Activated naive CD8-positive, alpha-beta T cell treated with anti-CD3 and anti-CD28 coated beads, Interleukin-2, amount 50 U/mL, for 24 hours (primary cell): Measurements from ENCODE around the gene OSM.
A peak's percentile ranks its signal among the peaks of the same experiment; 100 is the strongest.

Experiments
- ATAC-seq: fragments of 150-1000 bp; cut with Tn5 transposase; one replicate; pipeline ENCODE4 v1.10.0; 2021
- DNase-seq: peaks from one replicate; pipeline ENCODE4 v3.0.0; 2021
- H3K27ac Mint-ChIP-seq: one replicate; pipeline ENCODE4 v1.8.0; 2021; ENCODE audit warnings: mild to moderate bottlenecking, mixed read lengths
- H3K27me3 Mint-ChIP-seq: one replicate; pipeline ENCODE4 v1.8.0; 2021; ENCODE audit warnings: mixed read lengths
- H3K36me3 Mint-ChIP-seq: one replicate; pipeline ENCODE4 v1.8.0; 2021; ENCODE audit warnings: low read depth, mixed read lengths
- H3K4me1 Mint-ChIP-seq: one replicate; pipeline ENCODE4 v1.8.0; 2021; ENCODE audit warnings: mixed read lengths
- H3K4me3 Mint-ChIP-seq: one replicate; pipeline ENCODE4 v1.8.0; 2021; ENCODE audit warnings: mild to moderate bottlenecking, moderate library complexity, mixed read lengths
- H3K9me3 Mint-ChIP-seq: one replicate; pipeline ENCODE4 v1.8.0; 2021; ENCODE audit warnings: mixed read lengths

Gene OSM

GRCh38 chr22:30266445-30267381, at the start of gene OSM:
TSS of gene OSM (minus strand) at chr22:30266851. CDS start at chr22:30266799, 52 bp downstream.
- Mint-ChIP-seq H3K9me3 (no peaks in the 10 kb centered on the region), H3K27me3 (no peaks in the 10 kb centered on the region), H3K4me3 (peak within 1 kb of the TSS; percentile 96), H3K4me1 (peaks cover 47% of the 10 kb centered on the region), H3K27ac (peak within 1 kb of the TSS; percentile 98), H3K36me3 (peaks cover 41% of the 10 kb centered on the region)
- ATAC-seq (peak; percentile 55), DNase-seq (peak; percentile 82)

- ATAC-seq (no peak), DNase-seq (no peak)
- Mint-ChIP-seq H3K27me3 (no peaks in the 10 kb centered on the region), H3K36me3 (peaks cover 9% of the 10 kb centered on the region), H3K4me1 (peaks cover 94% of the 10 kb centered on the region), H3K4me3 (no peak overlapping the region), H3K27ac (peak overlapping the region; percentile 84), H3K9me3 (no peaks in the 10 kb centered on the region)
Observed at GRCh38 chr22:30315962-30316576, 49.4 kb upstream of the OSM start.

- Mint-ChIP-seq H3K27me3 (no peaks in the 10 kb centered on the region), H3K27ac (peak overlapping the region; percentile 84), H3K4me3 (peak overlapping the region; percentile 28), H3K36me3 (peaks cover 9% of the 10 kb centered on the region), H3K4me1 (peaks cover 96% of the 10 kb centered on the region), H3K9me3 (no peaks in the 10 kb centered on the region)
- peak; percentile 64 for ATAC-seq
- peak; percentile 60 for DNase-seq
Observed at GRCh38 chr22:30314915-30315314, 48.3 kb upstream of the OSM start.

GRCh38 chr22:30313527-30314363, 47.1 kb upstream of the OSM start:
- Mint-ChIP-seq H3K4me3 (no peak overlapping the region), H3K4me1 (peaks cover 97% of the 10 kb centered on the region)

GRCh38 chr22:30312053-30312452, 45.4 kb upstream of the OSM start:
- Mint-ChIP-seq H3K27me3 (no peaks in the 10 kb centered on the region), H3K4me3 (no peak overlapping the region)

More at GRCh38 chr22:30313527-30314363, 47.1 kb upstream of the OSM start:
- DNase-seq (no peak), ATAC-seq (no peak)
- Mint-ChIP-seq H3K9me3 (no peaks in the 10 kb centered on the region), H3K27ac (peak overlapping the region; percentile 84), H3K36me3 (peaks cover 9% of the 10 kb centered on the region), H3K27me3 (no peaks in the 10 kb centered on the region)

GRCh38 chr22:30310881-30311771, 44.5 kb upstream of the OSM start:
- H3K27me3 Mint-ChIP-seq = no peaks in the 10 kb centered on the region
- DNase-seq (no peak), ATAC-seq (no peak)
- peak overlapping the region; percentile 28 for H3K4me3 Mint-ChIP-seq
- H3K9me3 Mint-ChIP-seq = no peaks in the 10 kb centered on the region
- H3K36me3 Mint-ChIP-seq = peaks cover 5% of the 10 kb centered on the region
- peaks cover 96% of the 10 kb centered on the region for H3K4me1 Mint-ChIP-seq
- H3K27ac Mint-ChIP-seq = peak overlapping the region; percentile 78

More at GRCh38 chr22:30312053-30312452, 45.4 kb upstream of the OSM start:
- Mint-ChIP-seq H3K36me3 (peaks cover 5% of the 10 kb centered on the region), H3K27ac (peak overlapping the region; percentile 78), H3K9me3 (no peaks in the 10 kb centered on the region), H3K4me1 (peaks cover 95% of the 10 kb centered on the region)
- DNase-seq (no peak), ATAC-seq (peak; percentile 38)

- DNase-seq = no peak
- H3K4me3 Mint-ChIP-seq = peak overlapping the region; percentile 15
- H3K27me3 Mint-ChIP-seq = no peaks in the 10 kb centered on the region
- H3K4me1 Mint-ChIP-seq = peaks cover 96% of the 10 kb centered on the region
- peaks cover 3% of the 10 kb centered on the region for H3K36me3 Mint-ChIP-seq
- no peaks in the 10 kb centered on the region for H3K9me3 Mint-ChIP-seq
- ATAC-seq = peak; percentile 47
- peak overlapping the region; percentile 78 for H3K27ac Mint-ChIP-seq
Observed at GRCh38 chr22:30309951-30310741, 43.5 kb upstream of the OSM start.

- DNase-seq (no peak), ATAC-seq (no peak)
- no peaks in the 10 kb centered on the region for H3K27me3 Mint-ChIP-seq
- H3K4me1 Mint-ChIP-seq = peaks cover 96% of the 10 kb centered on the region
- no peak overlapping the region for H3K4me3 Mint-ChIP-seq
- H3K27ac Mint-ChIP-seq = peak overlapping the region; percentile 69
- peaks cover 3% of the 10 kb centered on the region for H3K36me3 Mint-ChIP-seq
- H3K9me3 Mint-ChIP-seq = no peaks in the 10 kb centered on the region
Observed at GRCh38 chr22:30308518-30309230, 42.0 kb upstream of the OSM start.

GRCh38 chr22:30308093-30308492, 41.4 kb upstream of the OSM start:
- peak overlapping the region; percentile 69 for H3K27ac Mint-ChIP-seq
- no peak overlapping the region for H3K4me3 Mint-ChIP-seq
- ATAC-seq (no peak), DNase-seq (no peak)
- peaks cover 3% of the 10 kb centered on the region for H3K36me3 Mint-ChIP-seq
- H3K9me3 Mint-ChIP-seq = no peaks in the 10 kb centered on the region
- H3K4me1 Mint-ChIP-seq = peaks cover 98% of the 10 kb centered on the region
- no peaks in the 10 kb centered on the region for H3K27me3 Mint-ChIP-seq

- Mint-ChIP-seq H3K4me1 (peaks cover 98% of the 10 kb centered on the region), H3K4me3 (peak overlapping the region; percentile 66), H3K27me3 (no peaks in the 10 kb centered on the region), H3K9me3 (no peaks in the 10 kb centered on the region), H3K36me3 (no peaks in the 10 kb centered on the region), H3K27ac (peak overlapping the region; percentile 89)
- no peak for DNase-seq
- no peak for ATAC-seq
Observed at GRCh38 chr22:30307041-30307574, 40.5 kb upstream of the OSM start.

GRCh38 chr22:30306627-30307011, 40.0 kb upstream of the OSM start:
- Mint-ChIP-seq H3K36me3 (peaks cover 1% of the 10 kb centered on the region), H3K27ac (peak overlapping the region; percentile 89), H3K27me3 (no peaks in the 10 kb centered on the region), H3K9me3 (no peaks in the 10 kb centered on the region), H3K4me3 (peak overlapping the region; percentile 66), H3K4me1 (peaks cover 98% of the 10 kb centered on the region)
- DNase-seq (no peak), ATAC-seq (no peak)

GRCh38 chr22:30305906-30306626, 39.4 kb upstream of the OSM start:
- ATAC-seq (peak; percentile 39), DNase-seq (no peak)
- no peaks in the 10 kb centered on the region for H3K27me3 Mint-ChIP-seq
- H3K4me1 Mint-ChIP-seq = peaks cover 98% of the 10 kb centered on the region
- H3K36me3 Mint-ChIP-seq = peaks cover 7% of the 10 kb centered on the region
- H3K9me3 Mint-ChIP-seq = no peaks in the 10 kb centered on the region
- H3K4me3 Mint-ChIP-seq = peak overlapping the region; percentile 66
- H3K27ac Mint-ChIP-seq = peak overlapping the region; percentile 89
